ENCODE results near the gene NAMPT.

NAMPT gene

GRCh38 chr7:106262221-106262881, 22.4 kb downstream of the NAMPT start:
- TF ChIP-seq YY1 (IDR thresholded peaks at IDR 0.05; ENCODE audit: low read depth), result no peak
- TF ChIP-seq, protein P1, sequence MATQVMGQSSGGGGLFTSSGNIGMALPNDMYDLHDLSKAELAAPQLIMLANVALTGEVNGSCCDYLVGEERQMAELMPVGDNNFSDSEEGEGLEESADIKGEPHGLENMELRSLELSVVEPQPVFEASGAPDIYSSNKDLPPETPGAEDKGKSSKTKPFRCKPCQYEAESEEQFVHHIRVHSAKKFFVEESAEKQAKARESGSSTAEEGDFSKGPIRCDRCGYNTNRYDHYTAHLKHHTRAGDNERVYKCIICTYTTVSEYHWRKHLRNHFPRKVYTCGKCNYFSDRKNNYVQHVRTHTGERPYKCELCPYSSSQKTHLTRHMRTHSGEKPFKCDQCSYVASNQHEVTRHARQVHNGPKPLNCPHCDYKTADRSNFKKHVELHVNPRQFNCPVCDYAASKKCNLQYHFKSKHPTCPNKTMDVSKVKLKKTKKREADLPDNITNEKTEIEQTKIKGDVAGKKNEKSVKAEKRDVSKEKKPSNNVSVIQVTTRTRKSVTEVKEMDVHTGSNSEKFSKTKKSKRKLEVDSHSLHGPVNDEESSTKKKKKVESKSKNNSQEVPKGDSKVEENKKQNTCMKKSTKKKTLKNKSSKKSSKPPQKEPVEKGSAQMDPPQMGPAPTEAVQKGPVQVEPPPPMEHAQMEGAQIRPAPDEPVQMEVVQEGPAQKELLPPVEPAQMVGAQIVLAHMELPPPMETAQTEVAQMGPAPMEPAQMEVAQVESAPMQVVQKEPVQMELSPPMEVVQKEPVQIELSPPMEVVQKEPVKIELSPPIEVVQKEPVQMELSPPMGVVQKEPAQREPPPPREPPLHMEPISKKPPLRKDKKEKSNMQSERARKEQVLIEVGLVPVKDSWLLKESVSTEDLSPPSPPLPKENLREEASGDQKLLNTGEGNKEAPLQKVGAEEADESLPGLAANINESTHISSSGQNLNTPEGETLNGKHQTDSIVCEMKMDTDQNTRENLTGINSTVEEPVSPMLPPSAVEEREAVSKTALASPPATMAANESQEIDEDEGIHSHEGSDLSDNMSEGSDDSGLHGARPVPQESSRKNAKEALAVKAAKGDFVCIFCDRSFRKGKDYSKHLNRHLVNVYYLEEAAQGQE (IDR thresholded peaks at IDR 0.05; ENCODE audit: low read depth), result no peak
- TF ChIP-seq CREB1 (IDR thresholded peaks at IDR 0.05; ENCODE audit: low read depth), result no peak
- no peak for TF ChIP-seq FOXM1 (IDR thresholded peaks at IDR 0.05; ENCODE audit: borderline replicate concordance, low read depth)
- TF ChIP-seq CEBPB (IDR thresholded peaks at IDR 0.05), result no peak
- no peak for TF ChIP-seq EGR1 (IDR thresholded peaks at IDR 0.05)
- TF ChIP-seq TEAD4 (IDR thresholded peaks at IDR 0.05), result no peak
- TF ChIP-seq TAF1 (IDR thresholded peaks at IDR 0.05; ENCODE audit: low read depth), result no peak
- TF ChIP-seq RAD21 (IDR thresholded peaks at IDR 0.05; ENCODE audit: low read depth), result no peak
- TF ChIP-seq, protein P2, sequence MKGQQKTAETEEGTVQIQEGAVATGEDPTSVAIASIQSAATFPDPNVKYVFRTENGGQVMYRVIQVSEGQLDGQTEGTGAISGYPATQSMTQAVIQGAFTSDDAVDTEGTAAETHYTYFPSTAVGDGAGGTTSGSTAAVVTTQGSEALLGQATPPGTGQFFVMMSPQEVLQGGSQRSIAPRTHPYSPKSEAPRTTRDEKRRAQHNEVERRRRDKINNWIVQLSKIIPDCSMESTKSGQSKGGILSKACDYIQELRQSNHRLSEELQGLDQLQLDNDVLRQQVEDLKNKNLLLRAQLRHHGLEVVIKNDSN (IDR thresholded peaks at IDR 0.05), result no peak
- no peak for TF ChIP-seq ZBTB7A (IDR thresholded peaks at IDR 0.05; ENCODE audit: low read depth)

- TF ChIP-seq TEAD4 (IDR thresholded peaks at IDR 0.05) (no peak), CREB1 (IDR thresholded peaks at IDR 0.05; ENCODE audit: low read depth) (no peak), YY1 (IDR thresholded peaks at IDR 0.05; ENCODE audit: low read depth) (no peak), RAD21 (IDR thresholded peaks at IDR 0.05; ENCODE audit: low read depth) (no peak), TAF1 (IDR thresholded peaks at IDR 0.05; ENCODE audit: low read depth) (no peak), TCF12 (IDR thresholded peaks at IDR 0.05; ENCODE audit: low read depth) (no peak), NFIC (IDR thresholded peaks at IDR 0.05) (no peak), EP300 (IDR thresholded peaks at IDR 0.05; ENCODE audit: borderline replicate concordance) (no peak)
- TF ChIP-seq, protein P1 (IDR thresholded peaks at IDR 0.05; ENCODE audit: low read depth), result no peak
- TF ChIP-seq, protein P2 (IDR thresholded peaks at IDR 0.05), result no peak
Observed at GRCh38 chr7:106260136-106260561, 24.6 kb downstream of the NAMPT start.

GRCh38 chr7:106258789-106259188, 26.0 kb downstream of the NAMPT start:
- TF ChIP-seq EGR1 (IDR thresholded peaks at IDR 0.05) (no peak), CREB1 (IDR thresholded peaks at IDR 0.05; ENCODE audit: low read depth) (no peak), YY1 (IDR thresholded peaks at IDR 0.05; ENCODE audit: low read depth) (no peak), NFIC (IDR thresholded peaks at IDR 0.05) (no peak), RAD21 (IDR thresholded peaks at IDR 0.05; ENCODE audit: low read depth) (no peak), FOXM1 (IDR thresholded peaks at IDR 0.05; ENCODE audit: borderline replicate concordance, low read depth) (no peak), MAX (IDR thresholded peaks at IDR 0.05) (no peak), EP300 (IDR thresholded peaks at IDR 0.05; ENCODE audit: borderline replicate concordance) (no peak), TEAD4 (IDR thresholded peaks at IDR 0.05) (no peak), TCF12 (IDR thresholded peaks at IDR 0.05; ENCODE audit: low read depth) (no peak)
- TF ChIP-seq, protein P1 (IDR thresholded peaks at IDR 0.05; ENCODE audit: low read depth), result no peak
- TF ChIP-seq, protein P2 (IDR thresholded peaks at IDR 0.05), result no peak

DNA sequence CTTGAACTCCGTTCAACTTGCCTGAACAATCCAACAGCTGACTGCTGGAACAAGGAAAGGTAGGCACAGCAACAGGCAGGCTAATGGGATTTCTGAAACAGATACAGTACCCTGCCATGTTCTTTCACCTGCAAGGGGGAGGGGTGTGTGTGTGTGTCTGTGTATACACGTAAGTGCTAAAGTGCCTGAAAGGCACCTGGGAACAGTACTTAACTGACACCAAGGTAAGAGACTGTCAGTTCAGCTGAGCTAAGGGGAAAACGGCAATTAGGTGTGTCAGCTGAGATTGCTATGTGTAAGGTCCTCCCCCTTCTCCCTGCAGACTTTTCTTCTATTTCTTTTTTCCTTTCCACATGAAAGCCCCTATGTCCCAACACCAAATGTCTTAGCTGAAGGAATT, 27.0 kb downstream of the NAMPT start:
- TF ChIP-seq CEBPB (IDR thresholded peaks at IDR 0.05) (no peak), ZBTB7A (IDR thresholded peaks at IDR 0.05; ENCODE audit: low read depth) (no peak), FOXM1 (IDR thresholded peaks at IDR 0.05; ENCODE audit: borderline replicate concordance, low read depth) (no peak), TAF1 (IDR thresholded peaks at IDR 0.05; ENCODE audit: low read depth) (no peak), RAD21 (IDR thresholded peaks at IDR 0.05; ENCODE audit: low read depth) (no peak), EP300 (IDR thresholded peaks at IDR 0.05; ENCODE audit: borderline replicate concordance) (no peak), NFIC (IDR thresholded peaks at IDR 0.05) (no peak), TCF12 (IDR thresholded peaks at IDR 0.05; ENCODE audit: low read depth) (no peak), EGR1 (IDR thresholded peaks at IDR 0.05) (no peak)
- TF ChIP-seq, protein P2 (IDR thresholded peaks at IDR 0.05), result no peak
